Right atrium auricular region (tissue), 2 donors: Measurements from ENCODE around the gene UPK1B. TPM values are rescaled to one million over a fixed set of nuclear protein-coding genes. Genes with fewer than 3 reads are reported as not detected.

Experiments
- DNase-seq: peaks from one replicate; pipeline ENCODE4 v3.0.0-alpha.2; 2019; ENCODE audit warnings: low spot score
- H3K27ac ChIP-seq, 2 donors: fragments of 200-600 bp; sonication (generic); 1 replicate in 1 of 2; 2 replicates in 1 of 2; pipeline ENCODE4 v1.5.1; 2016 to 2019
- H3K27me3 ChIP-seq, 2 donors: fragments of 200-600 bp; sonication (generic); one replicate each; pipeline versions ENCODE4 v1.5.1 to v1.6.0; 2017 to 2019
- H3K36me3 ChIP-seq: fragments of 200-600 bp; sonication (generic); one replicate; pipeline ENCODE4 v1.5.1; 2016
- H3K4me1 ChIP-seq, 2 donors: fragments of 200-600 bp; sonication (generic); one replicate each; pipeline versions ENCODE4 v1.5.1 to v1.6.0; 2017 to 2019
- H3K4me3 ChIP-seq, 2 donors: fragments of 200-600 bp; sonication (generic); 1 replicate in 1 of 2; 2 replicates in 1 of 2; pipeline ENCODE4 v1.5.1; 2017 to 2019; ENCODE audit warnings: mild to moderate bottlenecking in 1 of 2, moderate library complexity in 1 of 2
- H3K9me3 ChIP-seq, 2 donors: fragments of 200-600 bp; sonication (generic); one replicate each; pipeline ENCODE4 v1.5.1; 2019
- CTCF ChIP-seq, 2 donors: fragments of 200-600 bp; sonication (generic); IDR thresholded peaks; one replicate each; pipeline ENCODE4 v1.5.1; 2019; ENCODE audit warnings: antibody characterized with exemption in 2 of 2
- total RNA-seq, 2 donors: library from RNA; depleted of rRNA; stranded (reverse); fragments of >200 nt; gene quantifications; one replicate each; pipeline ENCODE4 v1.1.0, GENCODE V29; 2016

UPK1B gene
- total RNA-seq, 2 donors from 2014 or later, result 5.2 to 19.1 TPM

GRCh38 chr3:119184796-119185570 is 11.6 kb downstream of the UPK1B start:
- Histone ChIP-seq H3K27ac (no peak overlapping the region), H3K36me3 (no peaks in the 10 kb centered on the region), H3K9me3 (no peaks in the 10 kb centered on the region), H3K27me3 (no peaks in the 10 kb centered on the region), H3K4me1 (no peaks in the 10 kb centered on the region), H3K4me3 (no peak overlapping the region)
- no peak for TF ChIP-seq CTCF (IDR thresholded peaks at IDR 0.05)
- no peak for DNase-seq

- Histone ChIP-seq H3K4me3 (no peak overlapping the region), H3K27ac (no peak overlapping the region), H3K9me3 (no peaks in the 10 kb centered on the region), H3K27me3 (no peaks in the 10 kb centered on the region), H3K36me3 (no peaks in the 10 kb centered on the region), H3K4me1 (no peaks in the 10 kb centered on the region)
- TF ChIP-seq CTCF (IDR thresholded peaks at IDR 0.05), result no peak
- no peak for DNase-seq
Observed at GRCh38 chr3:119187266-119187665, 13.9 kb downstream of the UPK1B start.

GRCh38 chr3:119191800-119192199 is 18.4 kb downstream of the UPK1B start:
- H3K4me3 ChIP-seq, result no peak overlapping the region
- no peaks in the 10 kb centered on the region for H3K27me3 ChIP-seq
- TF ChIP-seq CTCF (IDR thresholded peaks at IDR 0.05), result no peak
- H3K27ac ChIP-seq, result no peak overlapping the region
- H3K9me3 ChIP-seq, result no peaks in the 10 kb centered on the region
- no peaks in the 10 kb centered on the region for H3K4me1 ChIP-seq
- no peak for DNase-seq
- no peaks in the 10 kb centered on the region for H3K36me3 ChIP-seq

GRCh38 chr3:119194237-119195150 is 21.1 kb downstream of the UPK1B start:
- Histone ChIP-seq H3K36me3 (no peaks in the 10 kb centered on the region), H3K27ac (no peak overlapping the region), H3K4me1 (no peaks in the 10 kb centered on the region), H3K4me3 (no peak overlapping the region), H3K27me3 (no peaks in the 10 kb centered on the region), H3K9me3 (no peaks in the 10 kb centered on the region)
- DNase-seq, result no peak
- TF ChIP-seq CTCF (IDR thresholded peaks at IDR 0.05), result no peak

- Histone ChIP-seq H3K9me3 (no peaks in the 10 kb centered on the region), H3K27ac (no peak overlapping the region), H3K4me1 (no peaks in the 10 kb centered on the region), H3K4me3 (no peak overlapping the region), H3K36me3 (no peaks in the 10 kb centered on the region), H3K27me3 (no peaks in the 10 kb centered on the region)
- no peak for DNase-seq
- TF ChIP-seq CTCF (IDR thresholded peaks at IDR 0.05), result no peak
Observed at GRCh38 chr3:119195151-119195476, 21.7 kb downstream of the UPK1B start.
